Prostate gland (tissue), 2 donors: ENCODE measurements around the gene DNAJC11. TPM values are rescaled to one million over a fixed set of nuclear protein-coding genes. Genes with fewer than 3 reads are reported as not detected.

Source experiments
- DNase-seq: peaks from one replicate; pipeline ENCODE4 v3.0.0-alpha.2; 2019; ENCODE audit warnings: low spot score
- H3K27ac ChIP-seq, 2 donors: fragments of 200-600 bp; sonication (generic); 2 replicates each; pipeline ENCODE4 v1.5.1; 2017 to 2019
- H3K27me3 ChIP-seq: fragments of 200-600 bp; sonication (generic); replicated peaks from 2 replicates; pipeline ENCODE4 v1.5.1; 2019; ENCODE audit not compliant: insufficient read depth
- H3K36me3 ChIP-seq, 2 donors: fragments of 200-600 bp; sonication (generic); 1 replicate in 1 of 2; 2 replicates in 1 of 2; pipeline versions ENCODE4 v1.5.1 to v1.8.1; 2017 to 2019
- H3K4me1 ChIP-seq: fragments of 200-600 bp; sonication (generic); replicated peaks from 2 replicates; pipeline ENCODE4 v1.5.1; 2019
- H3K4me3 ChIP-seq, 2 donors: fragments of 200-600 bp; sonication (generic); 2 replicates each; pipeline ENCODE4 v1.5.1; 2017 to 2019
- H3K9me3 ChIP-seq: fragments of 200-600 bp; sonication (generic); 2 replicates; pipeline ENCODE4 v1.5.1; 2017
- POLR2A ChIP-seq: fragments of 450-650 bp; IDR thresholded peaks from one replicate; pipeline ENCODE4 v1.6.1; 2016; ENCODE audit warnings: antibody characterized with exemption, mild to moderate bottlenecking
- POLR2AphosphoS5 ChIP-seq: sonication (generic); formaldehyde crosslinking; IDR thresholded peaks from one replicate; pipeline ENCODE4 v1.6.1; 2017; ENCODE audit warnings: antibody characterized with exemption
- WGBS: methylation state at CpG from one replicate; pipeline ENCODE4 v1.1.5; 2018; 5-methylcytosine and 5-hydroxymethylcytosine counted together
- intact Hi-C: fragments of 100-400 bp; cut with DNase I; formaldehyde crosslinking; loops from one replicate; pipeline ENCODE4 v1.14.2; 2022
- total RNA-seq, 2 donors: library from RNA; depleted of rRNA; stranded (reverse); fragments of >200 nt; gene quantifications; one replicate each; pipeline ENCODE4 v1.1.0, GENCODE V29; 2016
- TF ChIP-seq, protein P1 (sequence below), 4 experiments: fragments of 200-600 bp in 2 of 4; fragments of 450-650 bp in 2 of 4; sonication (generic) in 2 of 4; IDR thresholded peaks; 1 replicate in 3 of 4; 2 replicates in 1 of 4; pipeline ENCODE4 v1.5.1; 2016 to 2019; ENCODE audit warnings: antibody characterized with exemption in 4 of 4, mild to moderate bottlenecking in 2 of 4, moderate library complexity in 2 of 4

The DNAJC11 gene
- total RNA-seq, 2 donors from 2014 or later, result 32.9 to 52.8 TPM

DNA sequence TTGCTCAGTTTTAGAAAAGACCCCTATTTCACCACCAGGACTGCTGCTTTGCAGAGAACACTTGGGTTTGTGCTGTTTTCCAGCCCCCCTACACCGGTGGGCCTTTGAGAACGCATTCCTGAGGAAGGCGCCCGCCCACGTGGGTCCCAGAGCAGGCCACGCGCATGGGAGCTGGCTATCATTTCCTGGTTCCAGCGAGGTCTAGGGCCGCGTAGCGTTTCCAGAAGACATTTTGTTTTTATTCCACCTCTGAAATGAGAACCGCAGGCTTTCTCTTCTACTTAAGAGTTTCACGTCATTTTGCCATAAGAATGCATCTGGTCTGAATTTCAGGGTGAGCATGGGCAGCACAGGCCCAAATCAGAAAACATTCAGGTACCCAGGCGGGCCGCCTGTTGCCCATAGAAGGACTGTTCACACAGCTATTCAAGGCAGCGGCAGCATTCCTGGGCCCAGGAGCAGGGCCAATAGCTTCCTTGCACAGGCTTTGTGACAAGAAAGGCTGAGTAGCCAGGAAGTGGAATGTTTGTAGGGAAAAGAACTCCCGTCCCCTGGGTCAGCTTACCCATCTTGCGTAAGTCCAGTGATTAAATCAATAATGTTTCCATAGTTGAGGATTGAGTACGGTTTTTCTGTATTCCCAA is 97.6 kb downstream of the DNAJC11 start:
- intact Hi-C loops, result loop anchor here (5.0 kb wide), 1 partner anchor 247 kb away; no protein-coding TSS in a partner anchor
- WGBS, result 14% methylated on average over 19 of the region's 19 CpGs
- Histone ChIP-seq H3K27me3 (no peaks in the 10 kb centered on the region), H3K9me3 (no peaks in the 10 kb centered on the region), H3K27ac (peak overlapping the region; percentile 97 to 99), H3K4me1 (peaks cover 10% of the 10 kb centered on the region), H3K4me3 (peak overlapping the region in 1 of 2 donors; percentile 86), H3K36me3 (no peaks in the 10 kb centered on the region)
- peak; percentile 85 for TF ChIP-seq POLR2AphosphoS5
- TF ChIP-seq, protein P1, sequence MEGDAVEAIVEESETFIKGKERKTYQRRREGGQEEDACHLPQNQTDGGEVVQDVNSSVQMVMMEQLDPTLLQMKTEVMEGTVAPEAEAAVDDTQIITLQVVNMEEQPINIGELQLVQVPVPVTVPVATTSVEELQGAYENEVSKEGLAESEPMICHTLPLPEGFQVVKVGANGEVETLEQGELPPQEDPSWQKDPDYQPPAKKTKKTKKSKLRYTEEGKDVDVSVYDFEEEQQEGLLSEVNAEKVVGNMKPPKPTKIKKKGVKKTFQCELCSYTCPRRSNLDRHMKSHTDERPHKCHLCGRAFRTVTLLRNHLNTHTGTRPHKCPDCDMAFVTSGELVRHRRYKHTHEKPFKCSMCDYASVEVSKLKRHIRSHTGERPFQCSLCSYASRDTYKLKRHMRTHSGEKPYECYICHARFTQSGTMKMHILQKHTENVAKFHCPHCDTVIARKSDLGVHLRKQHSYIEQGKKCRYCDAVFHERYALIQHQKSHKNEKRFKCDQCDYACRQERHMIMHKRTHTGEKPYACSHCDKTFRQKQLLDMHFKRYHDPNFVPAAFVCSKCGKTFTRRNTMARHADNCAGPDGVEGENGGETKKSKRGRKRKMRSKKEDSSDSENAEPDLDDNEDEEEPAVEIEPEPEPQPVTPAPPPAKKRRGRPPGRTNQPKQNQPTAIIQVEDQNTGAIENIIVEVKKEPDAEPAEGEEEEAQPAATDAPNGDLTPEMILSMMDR (IDR thresholded peaks at IDR 0.05), result no peak
- DNase-seq, result peak; percentile 80

- Histone ChIP-seq H3K27ac (peak overlapping the region; percentile 97 to 99), H3K36me3 (no peaks in the 10 kb centered on the region), H3K4me1 (peaks cover 16% of the 10 kb centered on the region), H3K9me3 (no peaks in the 10 kb centered on the region), H3K27me3 (no peaks in the 10 kb centered on the region), H3K4me3 (peak overlapping the region; percentile 80 to 86)
- intact Hi-C loops, result loop anchor here (5.0 kb wide), 1 partner anchor 246 kb away; no protein-coding TSS in a partner anchor
- peak; percentile 3 for TF ChIP-seq POLR2A
- TF ChIP-seq, protein P1 (IDR thresholded peaks at IDR 0.05), result no peak
- DNase-seq, result no peak
- 2% methylated on average over 36 of the region's 36 CpGs for WGBS
Measured at GRCh38 chr1:6603238-6603914, 98.2 kb downstream of the DNAJC11 start.

DNA sequence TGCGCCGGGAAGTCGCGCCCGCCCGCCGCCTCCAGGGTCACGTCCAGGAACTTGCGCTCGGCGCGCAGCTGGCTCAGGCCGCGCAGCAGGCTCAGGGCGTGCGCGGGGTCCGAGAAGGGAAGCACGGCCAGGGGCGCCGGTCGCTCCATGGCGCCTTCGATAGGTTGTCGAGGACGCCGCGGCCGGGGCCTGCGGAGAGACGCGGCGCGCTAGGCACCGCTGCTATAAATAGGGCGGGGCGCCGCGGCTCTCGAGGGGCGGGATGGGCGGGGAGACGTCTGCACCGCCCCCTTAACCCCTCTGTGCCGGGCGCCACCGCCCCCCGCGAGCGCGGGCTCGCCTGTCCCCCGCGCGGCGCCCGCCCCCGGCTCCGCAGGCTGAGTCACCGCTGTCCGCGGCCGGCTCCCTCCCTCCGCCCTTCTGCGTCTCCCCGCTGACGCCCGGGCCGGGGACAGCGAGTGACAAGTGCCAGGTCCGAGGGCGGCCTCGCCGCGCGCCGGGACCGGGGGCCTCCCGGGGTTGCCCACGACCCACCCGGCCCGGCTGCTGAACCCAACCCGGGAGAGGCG is 98.9 kb downstream of the DNAJC11 start, which contains the start of gene KLHL21:
TSS of gene KLHL21 (minus strand) at position 201 of the 569 bp plus-strand sequence. CDS start at position 149, 52 bp downstream.
- DNase-seq, result peak; percentile 87
- no peaks in the 10 kb centered on the region for H3K9me3 ChIP-seq
- H3K4me3 ChIP-seq, result peak within 1 kb of the TSS; percentile 80 to 86
- no peaks in the 10 kb centered on the region for H3K27me3 ChIP-seq
- peaks cover 21% of the 10 kb centered on the region for H3K4me1 ChIP-seq
- WGBS, result 0% methylated on average over 49 of the region's 84 CpGs
- H3K36me3 ChIP-seq, result peaks cover 5% of the 10 kb centered on the region in 2 donors
- TF ChIP-seq POLR2AphosphoS5 (peak; percentile 75), POLR2A (peak; percentile 85)
- TF ChIP-seq, protein P1 (IDR thresholded peaks at IDR 0.05), result peak in 1 of 4 experiments; percentile 1
- H3K27ac ChIP-seq, result peak within 1 kb of the TSS; percentile 97 to 99
- intact Hi-C loops, result loop anchor here (5.0 kb wide), 1 partner anchor 245 kb away; no protein-coding TSS in a partner anchor

DNA sequence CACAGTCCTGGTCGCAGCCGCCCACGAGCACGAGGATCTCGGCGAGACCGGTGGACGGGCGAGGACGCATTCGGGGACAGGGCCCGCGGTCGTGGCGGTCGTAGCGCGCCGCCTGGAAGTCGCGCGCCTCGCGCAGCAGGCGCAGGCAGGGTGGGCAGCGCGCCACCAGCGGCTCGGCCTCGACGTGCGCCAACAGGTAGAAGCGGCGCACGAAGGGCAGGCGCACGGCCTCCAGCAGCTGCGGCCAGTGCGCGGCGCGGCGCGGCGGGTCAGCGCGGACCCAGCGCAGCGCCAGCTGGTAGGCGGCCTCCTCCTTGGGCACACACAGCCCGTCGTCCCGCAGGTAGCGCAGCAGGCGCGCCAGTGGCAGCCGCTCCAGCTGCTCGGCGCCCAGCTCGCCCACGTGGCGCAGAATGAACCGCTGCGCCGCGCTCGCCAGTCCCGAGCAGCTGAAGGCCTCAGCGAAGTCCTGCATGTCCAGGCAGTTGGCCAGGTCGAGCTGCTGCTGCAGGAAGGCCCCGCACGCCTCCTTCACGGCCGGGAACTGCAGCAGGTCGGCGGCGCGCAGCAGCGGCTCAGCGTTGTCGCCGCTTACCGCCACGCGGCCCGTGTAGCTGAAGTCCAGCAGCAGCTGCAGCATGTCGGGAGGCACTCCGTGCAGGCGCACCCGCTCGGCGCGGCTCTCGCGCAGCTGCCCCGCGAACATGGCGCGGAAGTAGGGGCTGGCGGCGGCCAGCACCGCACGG is 99.5 kb downstream of the DNAJC11 start:
- under 1% methylated on average over 46 of the region's 103 CpGs for WGBS
- H3K4me1 ChIP-seq, result peaks cover 26% of the 10 kb centered on the region
- peak overlapping the region; percentile 80 to 86 for H3K4me3 ChIP-seq
- H3K9me3 ChIP-seq, result no peaks in the 10 kb centered on the region
- no peak for TF ChIP-seq POLR2A
- TF ChIP-seq, protein P1 (IDR thresholded peaks at IDR 0.05), result peak in 2 of 4 experiments; percentile 7 to 11
- no peak for TF ChIP-seq POLR2AphosphoS5
- peak overlapping the region; percentile 97 to 99 for H3K27ac ChIP-seq
- no peaks in the 10 kb centered on the region for H3K27me3 ChIP-seq
- intact Hi-C loops, result loop anchor here (5.0 kb wide), 1 partner anchor 245 kb away; no protein-coding TSS in a partner anchor
- no peak for DNase-seq
- H3K36me3 ChIP-seq, result peaks cover 6 to 12% of the 10 kb centered on the region in 2 donors
